ENCODE data around the gene SLC39A5.

DNA sequence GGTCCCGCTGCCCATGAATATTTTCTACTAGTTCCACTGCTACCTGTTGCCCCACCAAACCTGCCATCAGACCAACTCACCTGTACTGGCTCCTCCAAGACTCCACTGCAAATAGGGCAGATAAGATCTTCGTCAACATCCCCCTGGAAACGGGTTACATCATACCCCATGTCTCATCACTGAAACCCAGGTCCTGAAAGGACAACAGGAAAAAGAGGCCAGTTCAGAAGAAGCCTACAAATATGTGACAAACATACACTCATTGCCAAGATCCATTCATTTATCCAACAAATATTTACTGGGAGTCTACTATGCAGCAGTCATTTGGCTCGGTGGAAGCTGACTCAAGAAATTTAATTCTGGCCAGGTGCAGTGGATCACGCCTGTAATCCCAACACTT is 16.0 kb upstream of the SLC39A5 start:
- TF ChIP-seq, protein P1, sequence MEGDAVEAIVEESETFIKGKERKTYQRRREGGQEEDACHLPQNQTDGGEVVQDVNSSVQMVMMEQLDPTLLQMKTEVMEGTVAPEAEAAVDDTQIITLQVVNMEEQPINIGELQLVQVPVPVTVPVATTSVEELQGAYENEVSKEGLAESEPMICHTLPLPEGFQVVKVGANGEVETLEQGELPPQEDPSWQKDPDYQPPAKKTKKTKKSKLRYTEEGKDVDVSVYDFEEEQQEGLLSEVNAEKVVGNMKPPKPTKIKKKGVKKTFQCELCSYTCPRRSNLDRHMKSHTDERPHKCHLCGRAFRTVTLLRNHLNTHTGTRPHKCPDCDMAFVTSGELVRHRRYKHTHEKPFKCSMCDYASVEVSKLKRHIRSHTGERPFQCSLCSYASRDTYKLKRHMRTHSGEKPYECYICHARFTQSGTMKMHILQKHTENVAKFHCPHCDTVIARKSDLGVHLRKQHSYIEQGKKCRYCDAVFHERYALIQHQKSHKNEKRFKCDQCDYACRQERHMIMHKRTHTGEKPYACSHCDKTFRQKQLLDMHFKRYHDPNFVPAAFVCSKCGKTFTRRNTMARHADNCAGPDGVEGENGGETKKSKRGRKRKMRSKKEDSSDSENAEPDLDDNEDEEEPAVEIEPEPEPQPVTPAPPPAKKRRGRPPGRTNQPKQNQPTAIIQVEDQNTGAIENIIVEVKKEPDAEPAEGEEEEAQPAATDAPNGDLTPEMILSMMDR (IDR thresholded peaks at IDR 0.05), result no peak
- TF ChIP-seq POLR2A (IDR thresholded peaks at IDR 0.05), result no peak
